HG03066 (cell line): ENCODE measurements around the gene GNPTAB.

ENCODE experiments used
- ATAC-seq: cut with Tn5 transposase; IDR thresholded peaks from one replicate; pipeline ENCODE4 v1.9.1; 2021; ENCODE audit warnings: low read depth; ENCODE audit not compliant: unreplicated experiment

GNPTAB gene

DNA sequence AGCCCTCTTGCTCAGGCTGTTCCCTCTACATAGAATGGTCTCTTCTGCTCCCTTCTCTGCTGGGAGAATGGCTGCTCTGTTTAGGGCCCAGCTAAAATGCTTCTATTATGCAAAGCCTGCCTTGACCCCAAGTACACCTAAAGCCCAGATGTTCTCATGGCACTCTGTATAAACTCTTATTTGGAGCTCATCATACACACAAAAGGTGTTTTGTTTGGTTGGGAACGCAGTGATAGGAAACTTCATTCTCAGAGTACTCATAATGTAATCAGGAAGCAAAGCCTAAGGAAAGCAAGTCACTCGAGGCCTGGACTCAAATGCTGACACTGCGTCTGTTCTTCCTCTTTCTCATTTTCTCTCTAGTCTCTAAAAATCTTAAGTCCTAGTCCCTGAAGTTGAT, 53.3 kb downstream of the GNPTAB start:
- ATAC-seq = no peak

DNA sequence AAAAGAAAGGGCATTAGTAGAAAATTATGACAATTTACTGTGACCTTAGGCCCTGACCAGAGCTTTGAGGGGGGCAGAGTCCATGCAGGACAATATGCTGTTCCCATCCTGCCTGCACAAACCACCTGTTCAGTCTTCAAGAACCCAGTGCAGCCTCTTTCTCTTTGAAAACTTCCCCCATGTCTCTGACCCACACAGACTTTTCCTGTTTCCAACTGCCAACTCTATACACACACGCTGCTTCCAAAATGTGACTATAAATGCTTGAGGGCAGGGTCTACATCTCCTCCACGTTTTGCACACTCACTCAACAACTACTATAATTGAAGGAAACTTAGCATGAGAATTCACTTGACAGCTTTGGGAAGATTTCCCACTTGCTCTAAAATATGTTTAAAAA, 54.9 kb downstream of the GNPTAB start:
- no peak for ATAC-seq

DNA sequence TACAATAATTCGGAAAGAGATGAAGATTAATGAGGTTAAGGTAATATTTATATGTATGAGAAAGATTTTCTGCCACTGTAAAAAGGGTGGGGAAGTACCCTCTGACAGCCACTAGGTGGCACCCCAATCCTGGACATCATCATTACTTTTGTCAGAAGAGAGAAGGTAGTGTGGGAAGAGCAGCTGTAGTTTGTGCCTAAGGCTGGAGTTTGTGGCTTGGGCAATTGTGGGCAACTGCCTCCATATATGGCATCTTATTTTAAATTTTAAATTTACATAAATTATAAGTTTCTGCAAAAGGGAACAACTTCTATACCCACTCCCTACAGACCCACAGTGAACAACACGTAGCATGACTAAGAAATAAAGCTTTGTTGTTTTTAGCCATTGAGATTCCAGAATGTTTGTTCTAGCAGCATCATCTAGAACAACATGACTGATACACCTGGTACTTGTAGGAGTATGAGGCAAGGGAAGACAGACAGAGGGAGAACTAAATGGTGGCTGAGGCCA, 57.1 kb downstream of the GNPTAB start:
- peak; percentile 83 for ATAC-seq

DNA sequence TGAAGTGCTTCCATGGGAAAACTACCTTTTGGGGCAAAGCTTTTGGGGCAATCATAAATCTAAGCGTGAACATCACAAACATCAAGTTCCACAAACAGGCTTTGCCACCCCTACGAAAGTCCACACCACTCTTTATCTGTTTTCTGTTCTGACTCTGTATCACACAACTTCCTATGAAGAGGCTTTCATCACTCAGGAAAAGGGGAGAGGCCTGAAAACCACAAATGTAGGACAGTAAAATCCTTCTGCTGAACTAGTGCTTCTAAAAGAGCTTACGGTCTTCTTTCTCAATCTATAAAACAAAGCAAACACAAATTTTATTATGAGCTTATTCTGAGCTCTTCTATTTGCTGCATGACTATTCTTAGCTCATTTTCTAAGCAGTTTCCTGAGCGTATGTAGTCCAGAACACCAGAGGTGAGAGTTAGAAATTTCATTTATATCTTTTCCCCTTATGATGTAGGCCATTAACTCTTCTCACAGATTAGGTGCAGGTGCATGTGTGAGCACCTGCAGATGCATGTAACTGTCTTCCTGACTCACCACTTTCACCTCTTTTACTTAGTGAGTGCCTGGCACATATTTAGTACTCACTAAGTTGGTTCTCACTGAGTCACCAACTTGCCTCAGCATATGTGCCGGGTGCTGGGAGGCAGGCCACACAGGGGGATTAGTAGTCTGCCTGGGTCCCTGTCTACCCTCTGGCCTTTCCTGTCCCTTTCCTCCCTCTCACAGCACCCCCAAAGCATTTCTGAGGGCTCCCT, 58.6 kb downstream of the GNPTAB start:
- ATAC-seq = no peak

DNA sequence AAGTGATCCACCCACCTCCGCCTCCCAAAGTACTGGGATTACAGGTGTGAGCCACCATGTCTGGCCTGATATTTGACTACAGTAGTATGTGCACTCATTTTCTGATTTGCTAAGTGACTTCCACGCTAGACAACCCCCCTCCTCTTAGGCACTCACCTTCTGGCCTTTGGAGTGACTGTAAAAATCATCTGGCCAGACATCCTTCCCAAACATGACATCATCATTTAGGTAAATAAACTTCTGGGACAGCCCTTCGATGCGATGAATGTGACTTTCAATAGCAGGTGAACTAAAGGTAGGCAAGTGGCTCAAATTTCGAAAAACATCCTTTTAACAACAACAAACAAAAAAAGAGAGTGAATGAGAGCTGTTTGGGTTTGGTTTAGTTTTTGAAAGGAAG, 60.9 kb downstream of the GNPTAB start:
- no peak for ATAC-seq

DNA sequence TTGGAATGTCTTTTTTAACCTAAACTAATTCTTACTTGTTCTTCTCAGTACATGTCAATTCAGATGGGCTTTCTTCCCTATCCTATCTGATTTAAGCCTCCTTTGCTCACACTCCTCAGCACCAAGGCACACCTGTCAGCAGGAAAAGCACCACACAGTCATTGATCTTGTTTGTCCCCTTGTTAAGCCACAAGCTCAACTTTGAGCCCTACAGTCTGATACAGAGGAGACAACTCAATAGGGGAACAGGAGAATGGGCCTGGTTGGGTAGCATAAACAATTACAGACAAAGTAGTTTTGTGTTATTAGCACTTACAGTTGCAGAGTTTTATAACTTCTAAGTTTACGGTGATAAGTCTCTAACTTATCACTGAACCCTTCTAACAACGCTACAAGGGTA, 62.0 kb downstream of the GNPTAB start:
- no peak for ATAC-seq

DNA sequence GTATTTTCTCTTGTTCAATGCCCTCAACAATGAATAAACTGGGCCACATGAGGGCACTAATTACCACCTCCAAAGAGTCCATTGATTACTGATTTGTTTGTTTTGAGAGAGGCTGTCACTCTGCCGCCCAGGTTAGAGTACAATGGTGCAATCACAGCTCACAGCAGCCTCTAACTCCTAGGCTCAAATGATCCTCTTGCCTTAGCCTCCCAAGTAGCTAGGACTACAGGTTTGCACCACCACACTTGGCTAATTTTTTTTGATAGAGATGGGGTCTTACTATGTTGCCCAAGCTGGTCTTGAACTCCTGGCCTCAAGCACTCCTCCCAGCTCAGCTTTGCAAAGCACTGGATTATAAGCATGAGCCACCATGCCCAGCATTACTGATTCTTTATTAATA, 63.2 kb downstream of the GNPTAB start:
- no peak for ATAC-seq

DNA sequence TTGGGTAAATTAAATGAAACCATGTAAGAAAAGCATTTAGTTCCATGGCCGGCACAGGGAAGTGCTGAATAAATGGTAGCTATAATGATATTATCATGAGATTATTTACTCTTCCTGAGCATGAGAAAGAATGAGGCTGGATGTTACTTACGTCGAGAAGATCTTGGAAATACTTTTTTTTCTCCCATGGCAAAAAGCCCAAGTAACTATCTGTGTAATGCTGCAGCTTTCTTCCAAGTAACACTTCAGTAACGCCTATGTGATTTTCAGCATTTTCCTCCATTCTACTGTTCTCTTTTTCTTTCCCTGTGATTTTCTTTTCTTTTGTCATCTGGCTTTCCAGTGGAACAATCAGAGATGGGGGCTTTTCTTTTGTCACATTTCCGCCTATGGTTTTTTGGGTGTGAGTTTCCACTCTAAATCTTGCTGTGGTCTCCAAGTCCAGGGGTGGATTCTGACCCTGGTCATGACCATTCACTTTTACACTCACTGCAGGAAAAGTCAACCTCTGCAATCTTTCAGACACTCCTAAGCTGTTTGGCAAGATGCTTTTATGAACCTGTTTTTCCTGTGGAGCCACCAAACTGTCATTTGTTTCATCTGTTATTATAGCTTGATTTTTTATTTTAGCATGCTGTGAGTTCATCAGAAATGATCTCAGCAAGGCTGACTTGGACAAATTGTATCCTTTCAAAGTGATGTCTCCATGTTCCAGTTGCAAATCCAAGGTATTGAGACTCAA, 66.5 kb downstream of the GNPTAB start:
- ATAC-seq = no peak

DNA sequence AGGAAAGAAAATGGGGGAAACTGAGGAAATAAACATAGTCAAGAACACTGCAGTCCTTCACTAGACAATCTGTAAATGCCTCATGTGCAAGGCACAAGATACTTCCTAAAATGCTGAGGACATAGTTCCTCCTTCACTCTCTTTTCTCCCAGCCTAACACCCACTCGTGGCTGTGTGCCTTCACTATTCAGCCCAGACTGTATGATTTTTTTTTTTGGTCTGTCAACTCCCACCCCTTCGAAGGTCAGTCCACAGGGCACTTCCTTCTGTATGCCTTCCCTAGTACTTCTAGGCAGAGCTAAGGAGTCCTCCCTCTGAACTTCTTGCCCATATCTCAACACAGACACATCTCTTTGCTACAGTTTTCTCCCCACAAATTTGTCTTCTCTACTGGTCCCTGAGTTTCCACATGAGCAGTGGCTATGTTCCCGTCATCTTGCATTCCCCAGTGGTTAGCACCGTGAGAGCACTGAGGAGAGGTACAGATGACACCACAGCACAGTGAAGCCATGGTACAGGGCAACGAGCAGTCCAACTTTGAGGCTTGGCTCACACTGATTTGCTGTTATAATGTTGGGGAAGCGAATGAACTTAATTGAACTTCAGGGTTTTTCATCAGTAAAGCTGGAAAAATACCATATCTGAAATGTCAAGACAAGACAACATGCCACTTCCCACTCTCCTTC, 67.4 kb downstream of the GNPTAB start:
- no peak for ATAC-seq

DNA sequence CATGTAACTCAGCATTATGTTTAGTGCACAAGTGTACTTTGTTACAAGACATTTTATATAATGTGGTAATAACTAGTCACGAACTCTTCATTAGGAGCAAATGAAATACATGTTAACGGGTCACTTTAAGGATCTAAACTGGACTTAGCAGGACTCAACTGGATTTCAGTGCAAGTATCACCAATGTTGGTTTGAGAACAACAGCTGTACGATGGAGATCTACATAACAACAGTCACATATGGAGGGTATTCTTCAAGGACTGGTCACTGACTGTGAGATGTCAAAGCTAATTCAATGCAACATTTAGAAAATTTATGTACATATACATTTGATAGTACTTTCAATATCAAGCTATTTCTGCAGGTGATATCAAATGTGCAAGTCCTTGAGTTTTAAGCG, 69.0 kb downstream of the GNPTAB start:
- no peak for ATAC-seq

DNA sequence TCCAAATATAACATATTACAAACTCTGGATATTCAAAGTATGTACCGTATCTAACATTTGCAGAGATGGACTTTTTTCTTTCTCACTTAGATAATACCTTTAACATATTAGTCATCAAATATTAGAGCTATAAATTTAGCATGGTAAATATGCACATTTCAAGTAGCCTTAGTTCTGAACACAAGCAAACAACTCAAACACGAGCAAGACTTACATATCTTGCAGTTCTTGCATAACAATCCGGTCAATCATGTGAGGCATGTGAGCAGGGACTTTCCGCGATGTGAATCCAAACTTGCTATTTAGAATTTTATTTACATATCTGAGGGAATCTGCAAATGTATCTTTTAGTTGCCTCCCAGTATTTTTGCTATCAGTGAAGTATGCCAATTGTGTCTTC, 69.4 kb downstream of the GNPTAB start:
- no peak for ATAC-seq

DNA sequence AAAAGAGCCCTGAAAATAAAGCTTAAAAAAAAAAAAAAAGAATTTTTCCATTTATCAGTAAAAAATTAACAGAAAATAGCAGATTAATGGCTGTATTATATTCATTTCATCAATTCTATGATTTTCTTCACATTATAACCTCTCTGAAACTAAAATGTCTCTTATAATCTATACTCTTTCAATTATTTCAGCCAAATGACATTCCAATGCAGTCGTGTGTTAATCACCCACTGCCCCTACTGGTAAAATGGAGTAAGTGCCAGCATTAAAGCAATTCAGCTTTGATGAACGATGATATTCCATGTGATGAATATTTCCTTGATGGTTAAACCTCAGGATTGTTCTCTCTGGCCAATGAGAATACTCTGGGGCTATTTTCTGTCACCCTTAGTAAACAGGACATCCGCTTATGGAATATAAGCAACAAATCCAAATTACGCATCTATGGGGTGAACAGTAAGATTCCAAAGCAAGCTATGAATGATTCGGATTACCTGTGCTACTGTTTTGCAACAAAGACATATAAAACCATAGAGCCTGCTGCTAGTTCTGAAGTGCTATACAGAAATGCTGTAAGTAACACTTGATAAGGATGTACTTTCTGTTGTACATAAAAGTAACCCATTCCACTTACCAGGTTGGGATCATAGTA, 71.2 kb downstream of the GNPTAB start:
- no peak for ATAC-seq

DNA sequence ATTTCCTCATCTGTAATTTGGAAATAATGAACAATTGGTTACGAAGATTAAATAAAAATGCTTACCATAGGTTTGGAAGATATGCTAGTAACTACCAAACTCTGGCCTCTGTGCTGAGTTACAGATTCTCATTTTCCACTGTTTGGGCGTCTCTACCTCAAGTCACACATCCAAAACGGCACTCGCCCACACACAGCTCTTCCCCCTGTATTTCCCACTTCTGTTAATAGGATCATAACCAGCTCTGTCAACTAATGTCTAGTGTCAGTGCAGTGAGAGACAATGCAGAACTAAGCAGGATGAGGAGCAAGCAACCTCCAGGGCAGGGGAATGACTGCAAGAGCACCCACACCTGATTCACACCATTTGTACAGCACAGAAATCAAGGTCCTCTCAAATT, 80.6 kb downstream of the GNPTAB start:
- no peak for ATAC-seq

DNA sequence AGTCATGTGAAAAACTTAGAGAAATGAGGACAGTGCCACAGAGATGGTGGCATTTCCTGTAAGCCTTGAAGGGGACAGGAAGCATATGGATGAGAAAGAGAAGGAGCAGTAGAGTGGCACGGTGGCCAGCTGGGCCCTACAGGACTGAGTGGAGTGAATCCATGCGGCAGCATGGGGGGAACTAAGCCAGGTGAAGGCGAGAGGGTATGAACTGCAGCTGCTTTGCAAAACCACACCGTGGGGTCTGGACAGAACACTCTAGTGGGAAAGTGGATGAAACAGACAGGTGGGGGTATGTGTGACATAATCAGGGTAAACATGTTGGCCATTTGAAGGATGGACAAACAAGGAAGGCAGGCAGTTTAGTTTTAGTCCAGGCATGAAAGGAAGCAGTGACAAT, 81.1 kb downstream of the GNPTAB start:
- ATAC-seq = no peak

DNA sequence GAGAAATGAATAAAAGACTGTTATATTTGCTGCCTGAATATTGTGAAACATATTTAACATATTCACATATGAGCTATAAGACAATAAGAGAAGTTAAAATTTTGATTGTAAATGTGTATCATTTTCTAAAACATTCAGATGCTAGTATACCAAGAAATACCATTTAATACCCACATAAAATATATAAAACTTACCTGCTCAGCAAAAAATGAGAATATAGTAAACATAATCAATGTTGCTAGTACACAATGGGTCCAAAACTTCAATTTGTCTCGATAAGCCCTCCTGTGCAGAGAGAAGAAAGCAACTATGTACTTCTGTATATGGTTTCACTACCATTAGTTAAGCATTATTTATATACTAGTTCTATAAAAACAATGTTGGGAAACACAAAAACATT, 81.9 kb downstream of the GNPTAB start:
- no peak for ATAC-seq

DNA sequence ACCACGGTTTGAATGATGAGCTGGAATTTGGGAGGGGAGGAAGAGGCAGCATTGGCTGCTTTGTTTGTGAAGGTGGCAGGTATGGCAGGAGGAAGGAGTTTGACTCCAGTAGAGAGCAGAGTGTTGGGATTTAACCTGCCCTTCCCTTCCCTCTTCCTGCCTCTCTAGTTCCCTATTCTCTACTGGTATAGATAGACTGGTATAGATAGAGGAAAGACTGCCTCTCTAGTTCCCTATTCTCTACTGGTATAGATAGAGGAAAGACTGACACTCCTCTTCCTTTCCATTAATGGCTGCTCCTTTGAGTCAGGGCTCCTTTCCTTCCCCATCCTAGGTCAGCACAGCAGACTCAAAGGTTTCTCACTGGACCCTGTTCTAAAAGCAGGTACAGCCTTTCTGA, 83.1 kb downstream of the GNPTAB start:
- ATAC-seq = no peak

DNA sequence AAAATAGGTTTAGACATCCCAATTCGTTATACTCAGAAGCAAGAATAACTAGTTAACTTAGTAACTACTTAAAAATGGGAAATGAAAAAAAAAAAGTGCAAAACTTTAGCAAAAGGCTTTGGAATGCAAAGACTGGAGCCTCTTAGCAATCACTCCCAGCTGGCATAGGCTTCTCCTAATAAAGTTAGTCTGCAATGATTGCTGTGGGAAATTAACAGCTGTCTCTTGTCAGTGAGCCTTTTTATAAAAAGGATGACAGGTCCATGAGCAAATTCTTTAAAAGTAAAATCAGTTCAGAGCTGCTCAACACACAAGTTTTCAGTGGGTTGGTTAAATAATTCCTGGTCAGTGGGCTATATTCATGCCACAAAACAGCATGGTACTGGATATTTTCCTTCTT, 84.1 kb downstream of the GNPTAB start:
- ATAC-seq = no peak

DNA sequence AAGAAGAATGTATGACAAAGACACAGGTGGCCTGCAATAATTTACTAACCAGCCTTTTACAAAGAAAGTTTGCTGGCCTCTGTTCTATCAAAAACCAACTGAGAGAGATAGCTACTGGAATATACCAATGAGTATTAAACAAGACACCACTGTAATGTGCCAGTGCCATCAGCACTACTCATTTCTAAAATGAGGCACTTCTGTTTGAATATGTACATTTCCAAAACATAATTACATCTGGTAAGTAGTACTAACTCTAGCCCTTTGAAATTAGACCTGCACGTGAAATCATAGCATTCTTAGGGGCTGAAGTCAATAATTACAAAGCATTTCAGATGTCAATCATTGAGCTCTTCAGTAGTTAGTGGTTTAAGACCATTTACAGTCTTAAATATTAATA, 84.6 kb downstream of the GNPTAB start:
- no peak for ATAC-seq

DNA sequence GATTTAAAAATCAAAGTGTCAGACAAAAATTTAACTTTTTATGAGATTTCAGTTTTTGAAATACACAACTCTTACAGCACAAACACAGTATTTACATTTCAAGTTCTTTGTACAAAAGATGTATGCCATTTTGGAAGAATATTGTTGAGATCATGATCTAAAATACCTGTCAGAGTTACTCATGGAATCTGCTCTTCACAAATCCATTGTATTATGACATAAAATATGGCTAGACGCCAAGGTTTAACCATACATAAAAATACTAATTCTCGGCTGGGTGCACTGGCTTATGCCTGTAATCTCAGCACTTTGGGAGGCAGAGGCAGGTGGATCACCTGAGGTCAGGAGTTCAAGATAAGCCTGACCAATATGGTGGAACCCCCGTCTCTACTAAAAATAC, 85.3 kb downstream of the GNPTAB start:
- no peak for ATAC-seq

DNA sequence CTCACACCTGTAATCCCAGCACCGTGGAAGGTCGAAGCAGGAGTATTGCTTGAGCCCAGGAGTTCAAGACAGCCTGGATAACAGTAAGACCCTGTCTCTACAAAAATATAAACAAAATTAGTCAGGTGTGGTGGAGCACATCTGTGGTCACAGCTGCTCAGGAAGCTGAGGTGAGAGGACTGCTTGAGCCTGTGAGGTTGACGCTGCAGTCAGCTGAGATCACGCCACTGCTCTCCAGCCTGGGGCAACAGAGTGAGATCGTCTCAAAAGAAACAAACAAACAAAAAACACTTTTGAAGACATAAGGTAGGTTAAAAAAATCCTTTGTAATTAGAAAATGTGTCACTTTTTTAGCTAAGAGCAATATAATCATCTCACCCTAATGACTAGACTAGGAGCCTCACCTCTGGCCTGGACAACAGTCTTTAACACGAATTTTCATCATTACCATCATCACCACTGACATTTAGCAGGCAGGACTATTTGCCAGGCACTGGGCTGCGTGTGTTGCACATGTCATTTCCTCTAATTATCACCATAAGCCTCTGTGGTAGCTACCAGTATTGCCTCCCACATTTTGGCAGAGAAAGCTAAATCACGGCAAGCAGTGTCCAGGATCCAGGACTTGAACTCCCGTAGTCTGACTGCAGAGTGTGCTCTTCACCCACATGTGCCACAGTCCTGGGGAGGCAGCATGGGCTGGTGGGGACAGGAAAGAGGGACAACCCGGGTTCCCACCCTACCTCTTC, 86.9 kb downstream of the GNPTAB start:
- ATAC-seq = peak; percentile 97
